Measurements from ENCODE around the gene GABPB1. TPM values are rescaled to one million over a fixed set of nuclear protein-coding genes. Genes with fewer than 3 reads are reported as not detected.

GABPB1 gene
- total RNA-seq, 2 donors from 2014 or later, result 32.0 to 37.5 TPM

DNA sequence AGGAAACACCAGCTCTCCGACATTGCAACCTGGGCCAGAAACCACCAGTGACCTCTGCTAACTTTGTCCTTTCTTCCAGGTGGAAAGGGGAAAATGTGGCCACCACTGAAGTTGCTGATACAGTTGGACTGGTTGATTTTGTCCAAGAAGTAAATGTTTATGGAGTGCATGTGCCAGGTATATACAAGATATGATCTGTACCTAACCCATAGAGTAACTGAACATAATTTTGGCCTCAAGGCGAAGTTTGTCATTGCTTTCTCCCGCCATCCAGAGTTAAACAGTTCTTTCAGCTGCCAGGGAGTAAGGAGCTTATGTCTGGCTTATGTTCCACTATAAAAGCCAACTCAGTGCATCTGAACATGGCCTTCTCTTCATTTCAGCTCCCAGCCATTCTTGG, 126.1 kb downstream of the GABPB1 start:
- WGBS, 2 experiments (ENCODE audit: insufficient coverage in 1 of 2, insufficient read length in 1 of 2), result 90 to 91% methylated on average over 3 of the region's 3 CpGs
- H3K4me1 Mint-ChIP-seq, result peaks cover 18% of the 10 kb centered on the region

DNA sequence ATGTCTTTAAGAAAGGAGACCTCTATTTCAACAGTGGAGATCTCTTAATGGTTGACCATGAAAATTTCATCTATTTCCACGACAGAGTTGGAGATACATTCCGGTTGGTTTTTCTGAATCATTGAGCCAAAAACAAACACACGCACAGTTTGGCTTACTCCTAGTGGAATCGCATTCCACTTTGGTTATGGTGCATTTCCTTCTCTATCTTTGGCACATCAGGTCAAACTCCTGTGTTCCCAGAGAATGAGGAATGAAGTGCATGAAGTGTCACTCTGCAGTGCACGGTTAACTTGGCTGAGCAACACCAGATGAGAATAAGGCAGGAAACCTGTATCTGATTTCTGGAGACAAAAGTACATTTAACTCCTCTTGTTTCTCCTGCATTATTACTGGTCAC, 127.9 kb downstream of the GABPB1 start:
- Histone ChIP-seq H3K27me3 (ENCODE audit: control insufficient read depth, insufficient read depth, low read length, poor library complexity, severe bottlenecking) (no peaks in the 10 kb centered on the region), H3K36me3 (ENCODE audit: control insufficient read depth, insufficient read depth, low read length) (no peaks in the 10 kb centered on the region), H3K4me3 (ENCODE audit: low read length) (no peak overlapping the region), H3K9ac (ENCODE audit: extremely low read depth, low read length, poor library complexity, severe bottlenecking) (no peak overlapping the region), H3K27ac (ENCODE audit: low read depth, low read length) (no peak overlapping the region), H3K9me3 (ENCODE audit: control insufficient read depth, low read length) (no peaks in the 10 kb centered on the region), H3K4me1 (ENCODE audit: control insufficient read depth, insufficient read depth, low read length) (no peaks in the 10 kb centered on the region)
- Mint-ChIP-seq H3K36me3 (ENCODE audit: low read depth) (no peaks in the 10 kb centered on the region), H3K27me3 (ENCODE audit: insufficient read depth) (no peaks in the 10 kb centered on the region), H3K27ac (no peak overlapping the region), H3K4me3 (no peak overlapping the region), H3K9me3 (no peaks in the 10 kb centered on the region), H3K4me1 (peaks cover 7% of the 10 kb centered on the region)
- DNase-seq, result no peak
- 93 to 94% methylated on average over 5 of the region's 5 CpGs for WGBS, 2 experiments (ENCODE audit: insufficient coverage in 1 of 2, insufficient read length in 1 of 2)
- TF ChIP-seq, protein P1, sequence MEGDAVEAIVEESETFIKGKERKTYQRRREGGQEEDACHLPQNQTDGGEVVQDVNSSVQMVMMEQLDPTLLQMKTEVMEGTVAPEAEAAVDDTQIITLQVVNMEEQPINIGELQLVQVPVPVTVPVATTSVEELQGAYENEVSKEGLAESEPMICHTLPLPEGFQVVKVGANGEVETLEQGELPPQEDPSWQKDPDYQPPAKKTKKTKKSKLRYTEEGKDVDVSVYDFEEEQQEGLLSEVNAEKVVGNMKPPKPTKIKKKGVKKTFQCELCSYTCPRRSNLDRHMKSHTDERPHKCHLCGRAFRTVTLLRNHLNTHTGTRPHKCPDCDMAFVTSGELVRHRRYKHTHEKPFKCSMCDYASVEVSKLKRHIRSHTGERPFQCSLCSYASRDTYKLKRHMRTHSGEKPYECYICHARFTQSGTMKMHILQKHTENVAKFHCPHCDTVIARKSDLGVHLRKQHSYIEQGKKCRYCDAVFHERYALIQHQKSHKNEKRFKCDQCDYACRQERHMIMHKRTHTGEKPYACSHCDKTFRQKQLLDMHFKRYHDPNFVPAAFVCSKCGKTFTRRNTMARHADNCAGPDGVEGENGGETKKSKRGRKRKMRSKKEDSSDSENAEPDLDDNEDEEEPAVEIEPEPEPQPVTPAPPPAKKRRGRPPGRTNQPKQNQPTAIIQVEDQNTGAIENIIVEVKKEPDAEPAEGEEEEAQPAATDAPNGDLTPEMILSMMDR (conservative IDR thresholded peaks at IDR 0.05), result no peak

More for the DNA sequence above, 126.1 kb downstream of the GABPB1 start:
- Mint-ChIP-seq H3K27ac (no peak overlapping the region), H3K4me3 (no peak overlapping the region), H3K36me3 (ENCODE audit: low read depth) (no peaks in the 10 kb centered on the region), H3K9me3 (no peaks in the 10 kb centered on the region), H3K27me3 (ENCODE audit: insufficient read depth) (no peaks in the 10 kb centered on the region)
- TF ChIP-seq, protein P1 (conservative IDR thresholded peaks at IDR 0.05), result no peak
- no peak overlapping the region for H3K4me3 ChIP-seq (ENCODE audit: low read length)
- no peaks in the 10 kb centered on the region for H3K9me3 ChIP-seq (ENCODE audit: control insufficient read depth, low read length)
- peaks cover 5% of the 10 kb centered on the region for H3K4me1 ChIP-seq (ENCODE audit: control insufficient read depth, insufficient read depth, low read length)
- no peak overlapping the region for H3K27ac ChIP-seq (ENCODE audit: low read depth, low read length)
- H3K27me3 ChIP-seq (ENCODE audit: control insufficient read depth, insufficient read depth, low read length, poor library complexity, severe bottlenecking), result no peaks in the 10 kb centered on the region
- DNase-seq, result no peak
- H3K36me3 ChIP-seq (ENCODE audit: control insufficient read depth, insufficient read depth, low read length), result no peaks in the 10 kb centered on the region
- H3K9ac ChIP-seq (ENCODE audit: extremely low read depth, low read length, poor library complexity, severe bottlenecking), result no peak overlapping the region

DNA sequence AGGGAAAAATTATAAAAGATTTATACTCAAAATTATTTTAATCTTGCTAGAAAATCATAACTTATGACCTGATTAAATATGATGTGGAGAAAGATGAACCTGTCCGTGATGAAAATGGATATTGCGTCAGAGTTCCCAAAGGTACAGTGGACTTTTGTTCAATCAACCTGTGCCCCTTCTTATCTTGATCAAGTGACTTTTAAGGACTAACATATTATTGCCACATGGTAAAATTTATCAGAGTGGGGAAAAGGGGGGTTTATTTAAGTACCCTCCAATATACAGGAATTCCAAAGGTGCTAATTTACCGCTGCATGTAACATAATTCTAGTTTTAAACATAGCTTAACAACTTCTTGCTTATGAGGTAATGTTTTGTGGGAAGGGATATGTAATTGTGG, 129.1 kb downstream of the GABPB1 start:
- Histone ChIP-seq H3K27ac (ENCODE audit: low read depth, low read length) (no peak overlapping the region), H3K9ac (ENCODE audit: extremely low read depth, low read length, poor library complexity, severe bottlenecking) (no peak overlapping the region), H3K4me1 (ENCODE audit: control insufficient read depth, insufficient read depth, low read length) (no peaks in the 10 kb centered on the region), H3K36me3 (ENCODE audit: control insufficient read depth, insufficient read depth, low read length) (no peaks in the 10 kb centered on the region), H3K9me3 (ENCODE audit: control insufficient read depth, low read length) (no peaks in the 10 kb centered on the region), H3K4me3 (ENCODE audit: low read length) (no peak overlapping the region), H3K27me3 (ENCODE audit: control insufficient read depth, insufficient read depth, low read length, poor library complexity, severe bottlenecking) (no peaks in the 10 kb centered on the region)
- 96% methylated on average over 2 of the region's 3 CpGs; no CpG with 5 or more reads in 1 of the 2 experiments for WGBS, 2 experiments (ENCODE audit: insufficient coverage in 1 of 2, insufficient read length in 1 of 2)
- Mint-ChIP-seq H3K27ac (no peak overlapping the region), H3K36me3 (ENCODE audit: low read depth) (no peaks in the 10 kb centered on the region), H3K4me1 (no peaks in the 10 kb centered on the region), H3K4me3 (no peak overlapping the region), H3K27me3 (ENCODE audit: insufficient read depth) (no peaks in the 10 kb centered on the region), H3K9me3 (no peaks in the 10 kb centered on the region)
- TF ChIP-seq, protein P1 (conservative IDR thresholded peaks at IDR 0.05), result no peak
- DNase-seq, result no peak

Other genes with a start within 250 kb of the GABPB1 start
- gene ATP8B4, start 236.0 kb downstream of the GABPB1 start, total RNA-seq, result under 1 TPM; 0.64 to 0.95 TPM
- 1 to 10 TPM; 4.0 to 6.8 TPM for gene SLC27A2, start 173.0 kb downstream of the GABPB1 start, total RNA-seq
- under 1 TPM in 1 of 2 donors, not detected in 1; 0.31 TPM for gene HDC, start 89.5 kb downstream of the GABPB1 start, total RNA-seq
- 10 to 100 TPM; 71.1 to 74.3 TPM for gene USP8, start 69.2 kb upstream of the GABPB1 start, total RNA-seq
- gene USP50, start 191.5 kb upstream of the GABPB1 start, total RNA-seq, result 1 to 10 TPM; 2.1 to 4.6 TPM

Measured in endodermal cell (in vitro differentiated cells).